Ovary (tissue), 3 donors: Measurements from ENCODE around the gene GDF7.

ENCODE experiments used
- CTCF ChIP-seq, 3 donors: fragments of 450-650 bp in 2 of 3; fragments of 200-600 bp in 1 of 3; IDR thresholded peaks; one replicate each; pipeline versions ENCODE4 v1.5.1 to v1.8.0; 2016 to 2022; ENCODE audit warnings: antibody characterized with exemption in 3 of 3, mild to moderate bottlenecking in 1 of 3
- POLR2A ChIP-seq: fragments of 450-650 bp; IDR thresholded peaks from one replicate; pipeline ENCODE4 v1.6.1; 2017; ENCODE audit warnings: antibody characterized with exemption, mild to moderate bottlenecking, moderate library complexity
- donor health status: DM: no; HTN: no; CAD: no.

- TF ChIP-seq CTCF (IDR thresholded peaks at IDR 0.05) (no peak), POLR2A (no peak)
Measured at GRCh38 chr2:20622731-20623130, 44.2 kb upstream of the GDF7 start.
